Body of pancreas (tissue), 4 donors: ENCODE measurements around the gene GABRR3. TPM values are rescaled to one million over a fixed set of nuclear protein-coding genes. Genes with fewer than 3 reads are reported as not detected.

ENCODE experiments used
- ATAC-seq: fragments of 150-250 bp; one replicate; pipeline ENCODE4 v1.9.1; 2016
- DNase-seq, 4 donors: peaks; one replicate each; pipeline ENCODE4 v3.0.0-alpha.2; 2019
- H3K27ac ChIP-seq, 4 donors: fragments of 200-600 bp; sonication (generic); 1 replicate in 3 of 4; 2 replicates in 1 of 4; pipeline versions ENCODE4 v1.5.1 to v1.6.1; 2016 to 2019; ENCODE audit warnings: mild to moderate bottlenecking in 1 of 4, mixed read lengths in 1 of 4, moderate library complexity in 1 of 4
- H3K27me3 ChIP-seq, 2 donors: fragments of 200-600 bp; sonication (generic); one replicate each; pipeline ENCODE4 v1.6.0; 2016; ENCODE audit warnings: mild to moderate bottlenecking in 1 of 2
- H3K36me3 ChIP-seq, 2 donors: fragments of 200-600 bp; sonication (generic); replicated peaks in 1 of 2; 2 replicates each; pipeline ENCODE4 v1.5.1; 2016; ENCODE audit warnings: low read depth in 2 of 2; ENCODE audit not compliant: insufficient read depth in 1 of 2
- H3K4me1 ChIP-seq: fragments of 200-600 bp; sonication (generic); one replicate; pipeline ENCODE4 v1.6.0; 2016
- H3K4me3 ChIP-seq, 2 donors: fragments of 200-600 bp; sonication (generic); 1 replicate in 1 of 2; 2 replicates in 1 of 2; pipeline ENCODE4 v1.5.1; 2016 to 2019
- H3K9me3 ChIP-seq, 3 donors: fragments of 200-600 bp; sonication (generic); 1 replicate in 2 of 3; 2 replicates in 1 of 3; pipeline ENCODE4 v1.5.1; 2016
- CTCF ChIP-seq, 7 experiments: fragments of 450-650 bp in 4 of 7; fragments of 200-600 bp in 3 of 7; sonication (generic) in 3 of 7; IDR thresholded peaks; one replicate each; pipeline ENCODE4 v1.5.1; 2016 to 2019; ENCODE audit warnings: antibody characterized with exemption in 7 of 7
- POLR2A ChIP-seq, 3 donors: fragments of 450-650 bp; IDR thresholded peaks; one replicate each; pipeline ENCODE4 v1.6.1; 2016; ENCODE audit warnings: antibody characterized with exemption in 3 of 3, mild to moderate bottlenecking in 2 of 3
- WGBS, 2 donors: methylation state at CpG; one replicate each; pipeline ENCODE4 v1.1.5; 2017; 5-methylcytosine and 5-hydroxymethylcytosine counted together
- intact Hi-C: fragments of 100-400 bp; cut with DNase I; formaldehyde crosslinking; loops from one replicate; pipeline ENCODE4 v1.15.1; 2023
- total RNA-seq, 2 donors: library from RNA; depleted of rRNA; stranded (reverse); fragments of >200 nt; gene quantifications; one replicate each; pipeline ENCODE4 v1.1.0, GENCODE V29; 2016

The GABRR3 gene
- total RNA-seq, 2 donors from 2014 or later = not detected

- no peaks in the 10 kb centered on the region for H3K9me3 ChIP-seq
- no peaks in the 10 kb centered on the region for H3K36me3 ChIP-seq
- peak; percentile 52 to 78 (median 62) for DNase-seq
- no peaks in the 10 kb centered on the region for H3K27me3 ChIP-seq
- intact Hi-C loops = loop anchor here (5.0 kb wide), 1 partner anchor 288 kb away; no protein-coding TSS in a partner anchor
- TF ChIP-seq CTCF (IDR thresholded peaks at IDR 0.05) (peak; percentile 69 to 97 (median 83)), POLR2A (IDR thresholded peaks at IDR 0.05) (no peak)
- no peak overlapping the region for H3K27ac ChIP-seq
- peaks cover 5% of the 10 kb centered on the region for H3K4me1 ChIP-seq
- WGBS, 2 donors = 11 to 14% methylated on average over 13 of the region's 13 CpGs
- peak; percentile 92 for ATAC-seq
- H3K4me3 ChIP-seq = no peak overlapping the region
Measured at GRCh38 chr3:98039322-98040024, 4.4 kb upstream of the GABRR3 start.

- H3K36me3 ChIP-seq = no peaks in the 10 kb centered on the region
- H3K4me3 ChIP-seq = no peak overlapping the region
- H3K27me3 ChIP-seq = no peaks in the 10 kb centered on the region
- H3K27ac ChIP-seq = no peak overlapping the region
- ATAC-seq = no peak
- peaks cover 5% of the 10 kb centered on the region for H3K4me1 ChIP-seq
- WGBS, 2 donors = 59 to 62% methylated on average over 3 of the region's 3 CpGs
- intact Hi-C loops = no loop called here
- DNase-seq = no peak
- no peak for TF ChIP-seq POLR2A (IDR thresholded peaks at IDR 0.05)
- TF ChIP-seq CTCF (IDR thresholded peaks at IDR 0.05) = no peak
- H3K9me3 ChIP-seq = no peaks in the 10 kb centered on the region
Measured at GRCh38 chr3:98038876-98039275, 3.8 kb upstream of the GABRR3 start.

- no peaks in the 10 kb centered on the region for H3K27me3 ChIP-seq
- no peak for DNase-seq
- TF ChIP-seq POLR2A (IDR thresholded peaks at IDR 0.05) (no peak), CTCF (IDR thresholded peaks at IDR 0.05) (no peak)
- H3K36me3 ChIP-seq = no peaks in the 10 kb centered on the region
- WGBS, 2 donors = 43 to 58% methylated on average over 3 of the region's 3 CpGs
- no peak overlapping the region for H3K4me3 ChIP-seq
- H3K9me3 ChIP-seq = no peaks in the 10 kb centered on the region
- ATAC-seq = no peak
- H3K4me1 ChIP-seq = peaks cover 5% of the 10 kb centered on the region
- no peak overlapping the region for H3K27ac ChIP-seq
- intact Hi-C loops = no loop called here
Measured at GRCh38 chr3:98038286-98038685, 3.2 kb upstream of the GABRR3 start.

GRCh38 chr3:98034486-98034885, 629 bp downstream of the GABRR3 start:
- Histone ChIP-seq H3K36me3 (no peaks in the 10 kb centered on the region), H3K27ac (no peak overlapping the region), H3K4me3 (no peak overlapping the region), H3K27me3 (no peaks in the 10 kb centered on the region), H3K4me1 (peaks cover 9% of the 10 kb centered on the region), H3K9me3 (no peaks in the 10 kb centered on the region)
- ATAC-seq (no peak), DNase-seq (no peak)
- WGBS, 2 donors = 46 to 58% methylated on average over 2 of the region's 2 CpGs
- intact Hi-C loops = no loop called here
- TF ChIP-seq POLR2A (IDR thresholded peaks at IDR 0.05) (no peak), CTCF (IDR thresholded peaks at IDR 0.05) (no peak)

GRCh38 chr3:98034036-98034435, 1.1 kb downstream of the GABRR3 start:
- Histone ChIP-seq H3K4me1 (peaks cover 5% of the 10 kb centered on the region), H3K9me3 (no peaks in the 10 kb centered on the region), H3K4me3 (no peak overlapping the region), H3K27me3 (no peaks in the 10 kb centered on the region), H3K27ac (no peak overlapping the region), H3K36me3 (no peaks in the 10 kb centered on the region)
- intact Hi-C loops = no loop called here
- ATAC-seq (no peak), DNase-seq (no peak)
- TF ChIP-seq POLR2A (IDR thresholded peaks at IDR 0.05) = no peak
- no peak for TF ChIP-seq CTCF (IDR thresholded peaks at IDR 0.05)
- 43 to 48% methylated on average over 2 of the region's 2 CpGs for WGBS, 2 donors
